Measurements from ENCODE around the gene TUBA1B.

TUBA1B gene

GRCh38 chr12:49126852-49127763, 4.1 kb downstream of the TUBA1B start:
- DNase-seq, result no peak

DNA sequence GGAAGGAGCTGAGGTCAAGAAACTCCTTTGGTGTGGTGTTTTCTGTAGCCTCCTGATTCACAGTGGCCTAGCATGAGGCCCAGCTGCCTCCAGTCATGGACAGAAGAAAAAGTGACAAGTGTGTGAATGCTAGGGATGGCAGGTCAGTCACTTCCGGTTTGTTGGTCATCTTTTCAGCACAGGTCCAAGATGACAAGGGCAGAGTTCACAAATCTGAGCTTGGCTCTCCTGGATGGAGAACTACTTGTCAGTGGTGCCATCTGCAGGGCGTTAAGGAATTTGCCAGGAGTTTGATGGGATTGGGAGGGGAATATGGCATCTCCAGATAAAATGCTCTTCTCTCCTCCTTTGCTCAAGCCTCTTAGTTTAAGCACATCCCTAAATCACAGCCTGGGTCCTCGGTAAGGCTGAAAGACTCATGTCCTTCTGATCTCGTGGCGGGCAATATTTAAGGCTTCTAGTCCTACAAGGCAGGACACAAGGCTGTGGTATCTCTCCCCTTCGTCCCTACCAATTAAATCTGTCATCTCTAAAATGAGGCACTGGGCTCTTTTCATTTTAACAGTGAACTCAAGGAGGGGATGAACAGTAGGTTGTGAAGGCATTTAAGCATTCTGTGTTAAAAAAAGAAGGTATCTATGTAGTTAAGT, 10.0 kb downstream of the TUBA1B start:
- no peak for DNase-seq

GRCh38 chr12:49111206-49111605, 20.0 kb downstream of the TUBA1B start:
- no peak for DNase-seq

GRCh38 chr12:49110464-49111155, 20.6 kb downstream of the TUBA1B start, which contains the start of gene LMBR1L:
TSS of gene LMBR1L (minus strand) at chr12:49110847. CDS start at chr12:49110555, 292 bp downstream.
- peak; percentile 98 for DNase-seq

GRCh38 chr12:49109641-49110463, 21.3 kb downstream of the TUBA1B start:
- peak; percentile 28 for DNase-seq

DNA sequence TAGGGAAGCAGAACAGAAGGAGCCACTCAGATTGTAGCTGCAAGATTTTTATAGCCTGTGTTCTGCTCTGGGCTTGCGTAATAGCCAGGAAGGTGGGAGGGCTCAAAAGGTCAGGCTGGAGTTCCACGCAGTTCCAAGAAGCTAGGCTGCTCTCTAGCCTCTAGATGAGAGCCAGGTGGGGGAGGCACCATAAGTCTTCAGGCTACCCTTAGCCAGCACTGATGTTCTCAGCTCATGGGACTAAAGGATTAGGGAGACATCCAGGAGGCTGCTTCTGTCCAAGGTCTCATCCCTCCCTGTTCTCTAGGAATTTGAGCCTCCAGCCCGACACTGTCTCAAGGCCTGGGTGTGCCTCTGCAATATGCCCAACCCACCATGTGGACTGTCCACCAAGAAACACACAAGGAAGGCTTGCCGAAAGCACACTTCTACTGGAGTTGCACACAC, 22.2 kb downstream of the TUBA1B start:
- peak; percentile 32 for DNase-seq

DNA sequence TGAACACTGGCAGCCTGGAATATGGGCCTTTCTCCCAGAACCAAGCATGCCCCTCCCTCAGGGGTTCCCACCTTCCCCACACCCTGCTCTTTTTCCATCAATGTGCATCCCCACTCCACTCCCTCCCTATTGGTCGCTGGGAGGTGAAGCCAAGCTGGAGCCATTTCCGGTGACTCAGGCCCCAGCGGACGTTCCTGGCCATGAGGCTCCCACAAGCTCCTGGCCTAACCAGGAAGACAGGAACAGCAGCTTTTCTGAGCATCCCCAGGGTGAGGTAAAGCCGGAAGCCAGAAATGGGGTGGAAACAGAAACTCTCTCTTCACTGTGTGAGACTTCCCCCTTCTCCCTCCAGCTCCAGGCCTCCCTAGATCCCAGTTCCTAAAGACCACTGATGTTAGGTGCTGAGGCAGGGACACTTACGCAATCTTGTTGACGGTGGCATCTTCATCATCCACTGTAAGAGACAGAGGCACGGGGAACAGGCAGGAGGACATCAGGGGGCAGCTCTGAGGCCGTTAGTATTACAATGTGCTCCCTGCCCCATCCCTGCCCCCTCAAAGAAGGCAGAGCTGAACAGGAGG, 25.6 kb downstream of the TUBA1B start:
- no peak for DNase-seq

DNA sequence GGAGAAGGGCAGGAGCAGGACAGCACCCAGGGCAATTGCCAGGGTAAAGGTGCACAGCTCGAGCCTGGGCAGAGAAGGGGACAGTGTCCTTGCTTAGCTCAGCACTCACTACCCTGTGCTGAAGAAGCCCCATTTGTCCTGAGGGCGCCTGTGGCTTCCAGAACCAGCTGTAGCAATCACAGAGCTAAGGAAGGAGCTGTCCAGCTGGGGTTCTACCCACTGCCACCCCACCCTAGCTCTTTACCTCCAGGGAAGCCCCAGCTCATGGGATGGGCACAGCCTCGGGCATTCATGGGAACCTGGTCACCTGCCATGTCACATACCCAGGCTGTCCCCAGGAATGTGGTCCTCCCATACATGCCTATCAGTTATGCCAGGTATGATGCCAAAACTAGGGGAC, 26.4 kb downstream of the TUBA1B start:
- no peak for DNase-seq

GRCh38 chr12:49100380-49100779, 30.8 kb downstream of the TUBA1B start:
- DNase-seq, result no peak

DNA sequence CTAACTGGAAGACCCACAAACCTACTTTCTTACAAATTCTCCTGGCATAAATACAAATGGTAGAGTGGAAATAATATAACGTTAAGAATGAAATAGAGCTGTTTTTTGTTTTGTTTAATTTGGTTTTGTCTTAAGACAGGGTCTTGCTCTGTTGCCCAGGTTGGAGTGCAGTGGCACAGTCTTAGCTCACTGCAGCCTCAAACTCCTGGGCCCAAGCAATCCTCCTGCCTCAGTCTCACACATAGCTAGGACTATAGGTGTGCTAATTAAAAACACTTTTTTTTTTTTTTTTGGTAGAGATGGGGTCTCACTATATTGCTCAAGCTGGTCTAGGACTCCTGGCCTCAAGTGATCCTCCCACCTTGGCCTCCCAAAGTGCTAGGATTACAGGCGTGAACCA, 32.5 kb downstream of the TUBA1B start:
- no peak for DNase-seq

- peak; percentile 57 for DNase-seq
These were observed 33.2 kb downstream of the TUBA1B start for GRCh38 chr12:49098035-49098451.

- no peak for DNase-seq
These were observed 33.8 kb downstream of the TUBA1B start for GRCh38 chr12:49097381-49097780.

DNA sequence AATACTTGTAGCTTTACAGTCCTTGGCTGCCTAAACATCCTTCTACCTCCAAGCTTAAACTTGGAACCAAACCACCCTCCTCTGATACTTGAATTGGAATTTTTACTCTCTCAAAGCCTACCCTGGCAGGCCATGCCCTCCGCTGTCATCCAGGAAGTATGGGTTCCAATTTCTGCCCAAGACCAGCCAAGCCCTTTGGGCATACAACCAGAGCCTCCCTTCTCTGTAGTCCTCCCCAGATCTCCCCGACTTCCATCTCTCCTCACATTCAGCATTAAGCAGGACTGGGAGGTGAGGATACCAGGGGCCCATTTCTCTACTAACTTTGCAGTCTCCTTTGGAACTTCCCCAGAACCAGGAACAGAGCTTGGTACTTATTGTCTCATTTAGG, 36.2 kb downstream of the TUBA1B start:
- no peak for DNase-seq

GRCh38 chr12:49094160-49094974, 36.8 kb downstream of the TUBA1B start, which contains the start of gene DHH:
TSS of gene DHH (minus strand) at chr12:49094801. CDS start at chr12:49094512, 289 bp downstream.
- DNase-seq, result no peak

- no peak for DNase-seq
These were observed 37.4 kb downstream of the TUBA1B start for GRCh38 chr12:49093792-49094159.

GRCh38 chr12:49092816-49093406, 38.3 kb downstream of the TUBA1B start:
- DNase-seq, result no peak

DNA sequence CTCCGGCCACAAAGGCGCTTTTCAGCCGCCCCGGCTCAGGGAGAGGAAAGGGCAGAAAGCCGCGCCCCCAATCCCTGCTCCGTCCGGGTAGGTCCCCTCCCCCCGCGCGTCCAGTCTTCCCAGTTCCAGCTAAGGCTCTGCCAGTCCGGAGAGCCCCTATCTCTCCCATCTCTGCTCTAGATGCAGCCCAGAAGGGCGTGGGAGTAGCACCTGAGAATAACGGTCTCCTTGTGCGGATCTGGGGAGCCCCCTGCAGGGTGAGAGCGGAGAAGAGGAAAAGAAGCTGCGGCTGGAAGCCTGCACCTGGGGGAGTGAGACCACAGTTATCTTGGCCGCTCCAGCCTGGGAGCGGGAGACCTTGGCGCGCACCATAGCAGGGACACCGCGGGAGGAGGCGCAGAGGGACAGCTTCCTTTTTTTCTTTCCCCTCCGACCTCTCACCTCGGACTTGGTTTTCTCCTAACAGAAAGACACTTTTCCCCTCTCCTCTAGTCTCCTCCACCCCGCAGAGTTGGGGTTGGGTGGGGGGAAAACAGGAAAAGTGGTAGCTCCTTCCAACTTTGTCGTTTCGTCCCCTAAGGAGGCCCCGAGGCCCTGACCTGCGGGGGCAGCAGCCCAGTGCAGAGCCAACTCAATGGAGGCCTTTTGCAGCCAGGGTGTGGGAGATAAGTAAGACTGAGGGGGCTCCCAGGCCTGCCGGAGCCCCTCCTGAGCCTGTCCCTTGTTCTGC, 38.9 kb downstream of the TUBA1B start:
- DNase-seq, result peak; percentile 56

GRCh38 chr12:49091836-49092085, 39.4 kb downstream of the TUBA1B start:
- no peak for DNase-seq

- DNase-seq, result no peak
These were observed 39.9 kb downstream of the TUBA1B start for GRCh38 chr12:49091056-49091835.

Data from CD4-positive, alpha-beta T cell treated with Interleukin-15 for 1 hour (primary cell).